Stomach (tissue), 9 donors: ENCODE results near the gene CLDN25. TPM values are rescaled to one million over a fixed set of nuclear protein-coding genes. Genes with fewer than 3 reads are reported as not detected.

Experiments
- DNase-seq, 2 donors: peaks; one replicate each; pipeline versions ENCODE4 v3.0.0 to v3.0.0-alpha.2; 2013 to 2019
- H3K27ac ChIP-seq, 5 donors: fragments of 200-600 bp in 4 of 5; sonication (generic) in 4 of 5; one replicate each; pipeline ENCODE4 v1.5.1; 2013 to 2019; ENCODE audit warnings: mild to moderate bottlenecking in 1 of 5, moderate library complexity in 1 of 5
- H3K27me3 ChIP-seq, 3 donors: fragments of 200-600 bp; sonication (generic); one replicate each; pipeline ENCODE4 v1.5.1; 2017 to 2019; ENCODE audit warnings: mixed run types in 1 of 3
- H3K36me3 ChIP-seq, 4 donors: fragments of 200-600 bp; sonication (generic); 1 replicate in 3 of 4; 2 replicates in 1 of 4; pipeline ENCODE4 v1.5.1; 2016 to 2019
- H3K4me1 ChIP-seq, 4 donors: fragments of 200-600 bp; sonication (generic); one replicate each; pipeline ENCODE4 v1.5.1; 2016 to 2019
- H3K4me3 ChIP-seq, 4 donors: fragments of 200-600 bp; sonication (generic) in 3 of 4; one replicate each; pipeline ENCODE4 v1.5.1; 2016 to 2019; ENCODE audit warnings: mild to moderate bottlenecking in 1 of 4
- H3K9me3 ChIP-seq, 4 donors: fragments of 200-600 bp; sonication (generic); one replicate each; pipeline ENCODE4 v1.5.1; 2016 to 2019
- EP300 ChIP-seq: sonication (generic); formaldehyde crosslinking; IDR thresholded peaks from one replicate; pipeline ENCODE4 v1.6.1; 2017; ENCODE audit warnings: antibody characterized with exemption
- POLR2A ChIP-seq, 4 donors: fragments of 450-650 bp; IDR thresholded peaks; one replicate each; pipeline ENCODE4 v1.6.1; 2016; ENCODE audit warnings: antibody characterized with exemption in 4 of 4, control low read depth in 2 of 4, mild to moderate bottlenecking in 1 of 4, moderate library complexity in 1 of 4
- POLR2AphosphoS5 ChIP-seq, 3 donors: sonication (generic); formaldehyde crosslinking; IDR thresholded peaks; one replicate each; pipeline ENCODE4 v1.6.1; 2016; ENCODE audit warnings: antibody characterized with exemption in 3 of 3
- WGBS, 5 donors: extraction: QIAGEN DNeasy Blood & Tissue Kit in 3 of 5; methylation state at CpG; one replicate each; pipeline versions ENCODE4 v1.1.5 to v1.1.7; 2013 to 2018; 5-methylcytosine and 5-hydroxymethylcytosine counted together
- intact Hi-C: fragments of 100-400 bp; cut with DNase I; formaldehyde crosslinking; loops from one replicate; pipeline ENCODE4 v1.15.1; 2023; ENCODE audit warnings: low total_unique reads
- polyA plus RNA-seq, 3 donors: library from polyadenylated mRNA; stranded (reverse); fragments of 200-250 nt; gene quantifications; one replicate each; pipeline ENCODE4 v1.2.3, GENCODE V29; 2013
- total RNA-seq, 5 donors: library from RNA; depleted of rRNA; stranded (reverse); fragments of >200 nt; gene quantifications; one replicate each; pipeline versions ENCODE4 v1.1.0 to v1.2.3, GENCODE V29; 2014 to 2016
- TF ChIP-seq, protein P1 (sequence below), 7 experiments: fragments of 450-650 bp in 4 of 7; fragments of 200-600 bp in 3 of 7; sonication (generic) in 3 of 7; IDR thresholded peaks; one replicate each; pipeline ENCODE4 v1.5.1; 2016 to 2019; ENCODE audit warnings: antibody characterized with exemption in 7 of 7, control low read depth in 2 of 7, mild to moderate bottlenecking in 1 of 7
- donor health status: healthy with polysubstance abuse.
- donor health status: Bipolar disorder and iron deficiency.
- donor health status: healthy.

Gene CLDN25
- total and polyA plus RNA-seq, 8 donors: not detected

DNA sequence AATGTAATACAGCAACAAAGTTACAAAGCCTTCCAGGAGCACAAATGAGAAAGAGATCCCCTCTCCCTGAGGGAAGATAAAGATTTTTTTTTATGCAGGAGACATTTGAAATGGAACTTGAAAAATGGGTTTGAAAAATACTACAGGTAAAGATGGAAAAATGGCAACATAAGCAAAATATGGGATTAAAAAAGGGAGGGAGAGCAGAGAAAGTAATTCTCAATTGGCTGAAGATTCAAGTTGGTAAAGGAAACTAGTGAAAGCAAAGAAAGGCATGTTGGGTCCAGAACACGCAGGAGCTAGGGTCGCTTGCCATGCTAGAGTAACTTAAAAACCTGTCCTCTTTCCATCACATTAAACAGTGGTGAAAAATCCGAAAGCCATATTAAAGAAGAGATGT is 7.6 kb upstream of the CLDN25 start:
- Histone ChIP-seq H3K9me3 (no peaks in the 10 kb centered on the region), H3K4me1 (peaks cover 0 to 30% (median 19%) of the 10 kb centered on the region in 4 donors), H3K27me3 (no peaks in the 10 kb centered on the region), H3K36me3 (peaks cover 0 to 39% (median 34%) of the 10 kb centered on the region in 4 donors), H3K4me3 (peak overlapping the region in 2 of 4 donors; percentile 85 to 87), H3K27ac (no peak overlapping the region)
- intact Hi-C loops: no loop called here
- WGBS, 5 donors: 70 to 92% (median 86%) methylated on average over 3 of the region's 3 CpGs
- no peak for DNase-seq
- TF ChIP-seq, protein P1, sequence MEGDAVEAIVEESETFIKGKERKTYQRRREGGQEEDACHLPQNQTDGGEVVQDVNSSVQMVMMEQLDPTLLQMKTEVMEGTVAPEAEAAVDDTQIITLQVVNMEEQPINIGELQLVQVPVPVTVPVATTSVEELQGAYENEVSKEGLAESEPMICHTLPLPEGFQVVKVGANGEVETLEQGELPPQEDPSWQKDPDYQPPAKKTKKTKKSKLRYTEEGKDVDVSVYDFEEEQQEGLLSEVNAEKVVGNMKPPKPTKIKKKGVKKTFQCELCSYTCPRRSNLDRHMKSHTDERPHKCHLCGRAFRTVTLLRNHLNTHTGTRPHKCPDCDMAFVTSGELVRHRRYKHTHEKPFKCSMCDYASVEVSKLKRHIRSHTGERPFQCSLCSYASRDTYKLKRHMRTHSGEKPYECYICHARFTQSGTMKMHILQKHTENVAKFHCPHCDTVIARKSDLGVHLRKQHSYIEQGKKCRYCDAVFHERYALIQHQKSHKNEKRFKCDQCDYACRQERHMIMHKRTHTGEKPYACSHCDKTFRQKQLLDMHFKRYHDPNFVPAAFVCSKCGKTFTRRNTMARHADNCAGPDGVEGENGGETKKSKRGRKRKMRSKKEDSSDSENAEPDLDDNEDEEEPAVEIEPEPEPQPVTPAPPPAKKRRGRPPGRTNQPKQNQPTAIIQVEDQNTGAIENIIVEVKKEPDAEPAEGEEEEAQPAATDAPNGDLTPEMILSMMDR (IDR thresholded peaks at IDR 0.05): no peak
- TF ChIP-seq POLR2AphosphoS5 (IDR thresholded peaks at IDR 0.05) (no peak), EP300 (no peak), POLR2A (IDR thresholded peaks at IDR 0.05) (no peak)

- 0 to 2% (median 0%) methylated on average over 10 of the region's 10 CpGs for WGBS, 5 donors
- H3K4me3 ChIP-seq: peak overlapping the region; percentile 70 to 95 (median 86)
- no peak for TF ChIP-seq POLR2A (IDR thresholded peaks at IDR 0.05)
- no peak for TF ChIP-seq EP300
- TF ChIP-seq, protein P1 (IDR thresholded peaks at IDR 0.05): no peak
- TF ChIP-seq POLR2AphosphoS5 (IDR thresholded peaks at IDR 0.05): no peak
- DNase-seq: peak in 1 of 2 donors; percentile 29
- H3K36me3 ChIP-seq: peaks cover 0 to 28% (median 23%) of the 10 kb centered on the region in 4 donors
- peak overlapping the region; percentile 80 to 90 (median 88) for H3K27ac ChIP-seq
- intact Hi-C loops: no loop called here
- no peaks in the 10 kb centered on the region for H3K9me3 ChIP-seq
- H3K27me3 ChIP-seq: no peaks in the 10 kb centered on the region
- H3K4me1 ChIP-seq: peaks cover under 1 to 37% (median 20%) of the 10 kb centered on the region in 4 donors
These were observed 6.5 kb upstream of the CLDN25 start for GRCh38 chr11:113773092-113773415.

GRCh38 chr11:113773416-113774173 is 6.0 kb upstream of the CLDN25 start, which contains the start of gene ZW10:
ZW10 (minus strand) TSS chr11:113773692; CDS start chr11:113773666, 26 bp downstream.
- peak within 1 kb of the TSS; percentile 80 to 90 (median 88) for H3K27ac ChIP-seq
- no peaks in the 10 kb centered on the region for H3K27me3 ChIP-seq
- H3K4me3 ChIP-seq: peak within 1 kb of the TSS; percentile 70 to 95 (median 86)
- TF ChIP-seq EP300 (no peak), POLR2AphosphoS5 (IDR thresholded peaks at IDR 0.05) (peak; percentile 64 to 95 (median 68)), POLR2A (IDR thresholded peaks at IDR 0.05) (no peak)
- TF ChIP-seq, protein P1 (IDR thresholded peaks at IDR 0.05): peak in 5 of 7 experiments; percentile 51 to 85 (median 75)
- H3K4me1 ChIP-seq: peaks cover 6 to 42% (median 22%) of the 10 kb centered on the region in 4 donors
- peak; percentile 99 for DNase-seq
- 0 to 1% (median 0%) methylated on average over 30 to 46 of the region's 46 CpGs for WGBS, 5 donors
- H3K36me3 ChIP-seq: peaks cover 0 to 23% (median 18%) of the 10 kb centered on the region in 4 donors
- intact Hi-C loops: no loop called here
- no peaks in the 10 kb centered on the region for H3K9me3 ChIP-seq

GRCh38 chr11:113774174-113774503 is 5.5 kb upstream of the CLDN25 start:
- Histone ChIP-seq H3K4me1 (peaks cover 11 to 43% (median 26%) of the 10 kb centered on the region in 4 donors), H3K4me3 (peak overlapping the region; percentile 70 to 95 (median 86)), H3K9me3 (no peaks in the 10 kb centered on the region), H3K36me3 (peaks cover 0 to 17% (median 14%) of the 10 kb centered on the region in 4 donors), H3K27ac (peak overlapping the region in 4 of 5 donors; percentile 81 to 90 (median 88)), H3K27me3 (no peaks in the 10 kb centered on the region)
- intact Hi-C loops: no loop called here
- no peak for DNase-seq
- TF ChIP-seq POLR2A (IDR thresholded peaks at IDR 0.05): no peak
- no peak for TF ChIP-seq POLR2AphosphoS5 (IDR thresholded peaks at IDR 0.05)
- TF ChIP-seq, protein P1 (IDR thresholded peaks at IDR 0.05): peak in 1 of 7 experiments; percentile 25
- WGBS, 5 donors: 0% methylated on average over 1 of the region's 1 CpG
